Ishikawa (cell line): ENCODE data around the gene TCEAL3.

Source experiments
- CEBPB ChIP-seq: IDR thresholded peaks from 2 replicates; pipeline ENCODE4 v1.6.1; 2012
- CREB1 ChIP-seq: IDR thresholded peaks from 2 replicates; pipeline ENCODE4 v1.6.1; 2012; ENCODE audit warnings: low read depth
- EGR1 ChIP-seq: IDR thresholded peaks from 2 replicates; pipeline ENCODE4 v1.6.1; 2012
- EP300 ChIP-seq: IDR thresholded peaks from 2 replicates; pipeline ENCODE4 v1.6.1; 2012; ENCODE audit warnings: borderline replicate concordance
- FOXM1 ChIP-seq: IDR thresholded peaks from 2 replicates; pipeline ENCODE4 v1.6.1; 2012; ENCODE audit warnings: low read depth, borderline replicate concordance
- MAX ChIP-seq: IDR thresholded peaks from 2 replicates; pipeline ENCODE4 v1.6.1; 2012
- NFIC ChIP-seq: IDR thresholded peaks from 2 replicates; pipeline ENCODE4 v1.6.1; 2012
- RAD21 ChIP-seq: IDR thresholded peaks from 2 replicates; pipeline ENCODE4 v1.6.1; 2012; ENCODE audit warnings: low read depth
- REST ChIP-seq: IDR thresholded peaks from 2 replicates; pipeline ENCODE4 v1.6.1; 2012; ENCODE audit warnings: low read depth, mild to moderate bottlenecking
- TAF1 ChIP-seq: IDR thresholded peaks from 2 replicates; pipeline ENCODE4 v1.6.1; 2012; ENCODE audit warnings: low read depth, mild to moderate bottlenecking
- TCF12 ChIP-seq: IDR thresholded peaks from 2 replicates; pipeline ENCODE4 v1.6.1; 2012; ENCODE audit warnings: low read depth
- TEAD4 ChIP-seq: IDR thresholded peaks from 2 replicates; pipeline ENCODE4 v1.6.1; 2012
- YY1 ChIP-seq: IDR thresholded peaks from 2 replicates; pipeline ENCODE4 v1.6.1; 2012; ENCODE audit warnings: low read depth
- ZBTB7A ChIP-seq: IDR thresholded peaks from 2 replicates; pipeline ENCODE4 v1.6.1; 2012; ENCODE audit warnings: low read depth
- TF ChIP-seq, protein P1 (sequence below): IDR thresholded peaks from 2 replicates; pipeline ENCODE4 v1.6.1; 2012

Gene TCEAL3

GRCh38 chrX:103565197-103565596, 42.6 kb upstream of the TCEAL3 start:
- no peak for TF ChIP-seq ZBTB7A
- no peak for TF ChIP-seq EGR1

GRCh38 chrX:103565752-103566151, 42.0 kb upstream of the TCEAL3 start:
- TF ChIP-seq EGR1 (no peak), CEBPB (no peak), ZBTB7A (no peak), REST (no peak), TCF12 (no peak), MAX (no peak), NFIC (no peak), EP300 (no peak), CREB1 (no peak), TEAD4 (no peak), RAD21 (no peak), FOXM1 (no peak), YY1 (no peak)
- TF ChIP-seq, protein P1, sequence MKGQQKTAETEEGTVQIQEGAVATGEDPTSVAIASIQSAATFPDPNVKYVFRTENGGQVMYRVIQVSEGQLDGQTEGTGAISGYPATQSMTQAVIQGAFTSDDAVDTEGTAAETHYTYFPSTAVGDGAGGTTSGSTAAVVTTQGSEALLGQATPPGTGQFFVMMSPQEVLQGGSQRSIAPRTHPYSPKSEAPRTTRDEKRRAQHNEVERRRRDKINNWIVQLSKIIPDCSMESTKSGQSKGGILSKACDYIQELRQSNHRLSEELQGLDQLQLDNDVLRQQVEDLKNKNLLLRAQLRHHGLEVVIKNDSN, result no peak

GRCh38 chrX:103571121-103571520, 36.6 kb upstream of the TCEAL3 start:
- TF ChIP-seq TCF12 (no peak), TAF1 (no peak), ZBTB7A (no peak), YY1 (no peak), EP300 (no peak), CREB1 (no peak), RAD21 (no peak), EGR1 (no peak), FOXM1 (no peak)
- TF ChIP-seq, protein P1, result no peak

DNA sequence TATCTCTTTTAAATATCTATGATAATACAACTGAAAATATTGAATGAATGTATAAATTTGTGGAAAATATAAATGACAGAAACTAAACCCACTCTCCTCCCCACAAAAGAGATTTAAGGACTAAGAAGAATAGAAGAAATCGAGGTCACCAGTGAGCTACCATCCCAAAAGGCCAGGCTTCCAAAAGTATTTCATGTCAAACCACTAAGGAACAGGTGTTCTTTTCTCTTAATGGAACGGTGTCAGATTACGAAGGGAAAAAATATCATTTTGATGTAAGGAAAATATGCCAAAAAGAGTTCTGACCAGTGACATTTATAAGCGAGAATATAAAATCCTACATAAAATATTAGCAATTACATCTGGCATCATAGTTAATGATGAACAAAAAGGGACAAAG, 36.0 kb upstream of the TCEAL3 start:
- no peak for TF ChIP-seq TEAD4

DNA sequence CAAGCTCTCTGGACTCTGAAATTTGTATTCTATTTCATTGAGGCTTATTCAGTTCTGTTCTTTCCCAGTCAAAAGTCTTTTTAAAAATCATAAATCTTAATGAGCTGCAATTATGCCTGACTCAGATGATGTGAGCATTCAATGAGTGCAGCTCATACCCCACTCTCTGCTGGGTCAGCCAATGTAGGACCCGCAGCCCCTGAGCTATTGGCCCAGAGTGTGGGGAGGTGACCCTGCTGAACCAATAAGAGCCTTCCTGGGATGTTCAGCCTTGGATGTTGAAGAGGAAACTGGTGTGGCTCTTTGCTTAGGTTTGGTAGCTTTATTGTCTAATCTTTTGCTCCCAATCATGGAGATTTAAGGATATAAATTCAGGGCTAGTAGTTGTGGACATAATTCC, 34.6 kb upstream of the TCEAL3 start:
- no peak for TF ChIP-seq TCF12
- TF ChIP-seq CREB1, result no peak
- TF ChIP-seq ZBTB7A, result no peak
- TF ChIP-seq FOXM1, result no peak
- no peak for TF ChIP-seq TAF1
- TF ChIP-seq RAD21, result no peak
- TF ChIP-seq CEBPB, result no peak
- TF ChIP-seq REST, result no peak

DNA sequence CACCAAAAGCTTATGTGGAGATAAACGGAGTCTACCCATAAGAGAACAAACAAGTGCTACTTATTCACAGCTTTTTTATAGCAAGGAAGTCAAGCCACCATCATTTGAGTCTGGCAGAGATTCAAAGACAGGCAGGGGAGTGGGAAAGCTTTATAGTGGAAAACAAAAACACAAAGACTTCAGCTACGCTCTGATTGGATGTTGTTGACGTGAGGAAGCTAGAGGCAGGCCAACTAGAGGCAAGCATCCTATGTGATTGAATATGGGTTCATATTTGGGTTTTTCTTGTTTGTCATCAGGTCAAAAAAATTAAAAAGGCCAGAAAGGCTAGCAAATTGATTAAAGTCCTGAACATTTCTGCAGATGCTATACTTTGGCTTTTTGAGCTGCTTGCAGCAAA, 23.2 kb upstream of the TCEAL3 start:
- TF ChIP-seq TCF12 (no peak), NFIC (no peak), FOXM1 (no peak), CEBPB (no peak), MAX (no peak), TEAD4 (no peak), REST (no peak)
